Stimulated activated CD8-positive, alpha-beta memory T cell treated with anti-CD3 and anti-CD28 coated beads, Interleukin-12 subunit alpha, Interleukin-12 subunit beta, amount 100 ng/mL, for 24 hours (primary cell): ENCODE measurements around the gene STK40.

Source experiments
- DNase-seq: peaks from one replicate; pipeline ENCODE4 v3.0.0-alpha.2; 2020; ENCODE audit errors: extremely low read depth

Gene STK40

GRCh38 chr1:36343651-36344394 is 41.9 kb downstream of the STK40 start:
- DNase-seq: no peak

DNA sequence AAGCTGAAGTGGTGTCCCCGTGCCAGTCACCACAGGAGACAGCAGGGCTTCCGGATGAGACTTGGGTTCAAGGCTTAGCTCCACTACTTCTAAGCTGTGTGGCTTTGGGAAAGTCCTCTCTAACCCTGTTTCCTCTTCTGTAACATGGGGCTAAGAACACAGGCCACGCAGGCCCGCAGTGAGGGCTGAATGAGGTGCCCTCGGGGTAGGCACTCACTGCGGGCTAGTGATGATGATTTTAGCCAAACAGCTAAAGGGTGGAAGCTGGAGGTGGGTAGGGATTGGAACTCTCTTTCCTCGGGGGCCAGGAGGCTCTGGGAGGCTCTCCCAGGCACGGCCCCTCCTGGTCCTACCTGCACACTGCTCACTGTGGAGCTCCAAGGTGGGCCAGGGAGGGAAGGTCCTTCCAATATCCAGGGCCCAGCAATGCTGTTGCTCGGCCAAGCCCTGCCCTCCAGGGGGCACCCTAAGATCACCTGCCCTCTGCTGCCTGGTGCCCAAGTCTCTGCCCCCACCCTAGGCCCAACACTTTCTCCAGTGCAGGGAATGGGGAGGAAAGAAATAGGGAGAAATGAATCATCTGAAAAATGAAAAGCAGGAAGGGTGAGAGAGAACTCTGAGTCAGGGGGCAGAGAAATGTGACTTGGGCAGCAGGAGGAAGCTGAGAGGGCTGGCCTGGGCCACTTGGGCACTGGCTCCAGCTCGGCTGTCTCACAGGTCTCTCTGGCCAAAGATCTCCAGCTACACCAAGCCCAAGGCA is 43.1 kb downstream of the STK40 start:
- DNase-seq: no peak

GRCh38 chr1:36341626-36342320 is 44.0 kb downstream of the STK40 start:
- no peak for DNase-seq

DNA sequence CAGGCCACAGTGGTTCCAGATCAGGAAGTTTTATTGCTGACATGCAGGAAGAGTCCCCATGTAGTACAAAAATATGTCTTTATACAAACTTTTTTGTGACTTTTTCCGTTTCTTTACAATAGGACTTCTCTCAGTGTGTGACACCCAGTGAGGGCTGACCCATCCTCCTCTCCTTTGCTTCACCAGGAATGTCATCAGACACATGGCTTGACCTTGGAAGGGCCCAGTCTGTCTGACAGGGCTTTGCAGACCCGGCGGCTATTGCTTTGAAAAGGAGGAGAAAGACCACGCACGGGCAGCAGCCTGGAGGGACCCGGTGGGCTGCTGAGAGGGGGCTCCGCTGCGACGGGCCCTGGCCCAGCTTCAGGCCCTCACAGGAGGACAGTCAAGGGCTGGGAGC is 46.1 kb downstream of the STK40 start:
- DNase-seq: no peak

DNA sequence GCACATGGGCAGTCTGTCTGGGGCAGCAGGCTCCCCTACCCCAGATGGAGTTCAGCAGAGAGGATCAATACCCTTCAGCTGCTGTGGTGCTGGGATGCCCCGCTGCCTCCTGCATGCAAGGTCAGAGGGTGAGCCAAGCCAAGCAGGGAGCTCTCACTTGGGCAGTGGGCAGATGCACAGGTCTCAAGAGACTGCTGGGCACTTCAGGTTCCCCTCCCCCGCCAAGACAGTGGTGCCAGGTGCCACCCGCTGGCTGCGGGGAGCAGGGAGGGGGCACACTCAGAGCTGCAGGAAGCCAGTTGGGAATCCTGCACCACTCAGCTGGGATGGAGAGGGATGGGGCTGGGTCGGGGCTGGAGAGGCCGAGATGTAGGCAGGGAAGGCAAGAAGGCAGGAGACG is 46.5 kb downstream of the STK40 start:
- DNase-seq: no peak

- DNase-seq: no peak
These were observed 47.9 kb downstream of the STK40 start for GRCh38 chr1:36337830-36338229.

DNA sequence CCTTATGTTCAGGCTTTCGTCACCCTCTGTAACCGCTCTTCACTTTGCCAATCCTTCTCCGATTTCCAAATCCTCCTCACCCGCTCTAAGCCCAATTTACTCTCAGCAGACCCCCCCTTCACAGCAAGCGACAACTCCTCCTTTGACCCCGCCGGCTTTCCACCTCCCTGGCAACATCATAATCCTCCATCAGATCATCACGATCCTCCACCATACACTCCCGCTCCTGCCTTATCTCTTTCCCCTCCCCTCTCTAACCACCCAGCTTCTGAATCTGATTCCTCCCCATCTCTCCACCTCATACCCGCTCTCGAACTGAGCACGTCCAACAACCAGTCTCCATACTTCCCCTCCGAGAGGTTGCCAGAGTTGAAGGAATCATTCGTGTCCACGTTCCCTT is 54.8 kb downstream of the STK40 start:
- DNase-seq: no peak

- DNase-seq: no peak
These were observed 55.9 kb downstream of the STK40 start for GRCh38 chr1:36329817-36330216.

DNA sequence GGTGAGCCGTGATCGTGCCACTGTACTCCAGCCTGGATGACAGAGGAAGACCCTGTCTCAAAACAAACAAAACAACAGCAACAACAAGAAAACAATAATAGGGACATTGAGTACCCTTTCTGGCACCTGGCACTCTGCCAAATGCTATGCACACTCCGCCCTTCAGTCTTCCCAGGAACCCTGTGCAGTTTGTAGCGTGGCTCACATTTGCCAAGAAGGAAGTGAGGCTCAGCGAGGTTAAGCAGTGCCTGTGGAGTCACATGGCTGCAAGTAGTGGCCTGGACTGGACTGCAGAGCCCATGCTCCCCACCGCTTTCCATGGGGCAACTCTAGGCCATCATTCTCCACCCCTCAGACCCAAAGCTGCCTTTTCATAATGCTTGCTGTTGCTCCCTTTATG is 57.0 kb downstream of the STK40 start:
- no peak for DNase-seq

GRCh38 chr1:36328088-36328480 is 57.6 kb downstream of the STK40 start:
- no peak for DNase-seq

DNA sequence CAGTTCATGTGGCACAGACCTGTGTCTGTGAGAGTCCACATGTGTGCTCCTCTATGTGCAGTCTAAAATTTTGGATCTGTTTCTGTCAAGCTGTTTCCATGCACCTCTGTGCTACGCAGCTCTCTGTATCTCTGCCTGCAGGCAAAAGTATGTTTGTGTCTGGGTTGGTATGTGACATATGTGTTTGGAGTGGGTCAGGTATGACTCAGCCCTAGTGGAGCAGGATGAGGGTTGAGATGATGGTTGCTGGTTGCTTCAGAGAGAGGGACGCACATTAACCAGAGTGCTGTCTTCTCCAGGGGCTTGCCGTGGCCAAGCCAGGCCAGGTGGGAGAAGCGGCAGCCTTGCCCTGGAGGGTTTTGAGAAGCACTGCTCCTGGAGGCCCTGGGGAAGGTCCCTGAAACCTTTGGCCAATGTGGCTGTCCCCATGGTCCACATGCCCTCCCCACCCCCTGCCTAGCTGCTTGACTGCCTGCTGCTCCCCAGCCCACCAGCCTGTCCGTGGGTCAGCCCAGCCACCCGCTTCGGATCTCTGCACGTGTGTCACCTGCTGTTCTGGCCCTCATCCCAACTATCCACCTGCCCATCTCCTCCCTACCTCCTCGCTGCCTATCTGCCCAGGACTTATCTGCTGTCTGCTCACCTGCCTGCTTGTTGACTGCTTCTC is 58.2 kb downstream of the STK40 start:
- no peak for DNase-seq

- DNase-seq: no peak
These were observed 59.2 kb downstream of the STK40 start for GRCh38 chr1:36326499-36326898.

GRCh38 chr1:36324353-36324703 is 61.4 kb downstream of the STK40 start:
- DNase-seq: no peak

DNA sequence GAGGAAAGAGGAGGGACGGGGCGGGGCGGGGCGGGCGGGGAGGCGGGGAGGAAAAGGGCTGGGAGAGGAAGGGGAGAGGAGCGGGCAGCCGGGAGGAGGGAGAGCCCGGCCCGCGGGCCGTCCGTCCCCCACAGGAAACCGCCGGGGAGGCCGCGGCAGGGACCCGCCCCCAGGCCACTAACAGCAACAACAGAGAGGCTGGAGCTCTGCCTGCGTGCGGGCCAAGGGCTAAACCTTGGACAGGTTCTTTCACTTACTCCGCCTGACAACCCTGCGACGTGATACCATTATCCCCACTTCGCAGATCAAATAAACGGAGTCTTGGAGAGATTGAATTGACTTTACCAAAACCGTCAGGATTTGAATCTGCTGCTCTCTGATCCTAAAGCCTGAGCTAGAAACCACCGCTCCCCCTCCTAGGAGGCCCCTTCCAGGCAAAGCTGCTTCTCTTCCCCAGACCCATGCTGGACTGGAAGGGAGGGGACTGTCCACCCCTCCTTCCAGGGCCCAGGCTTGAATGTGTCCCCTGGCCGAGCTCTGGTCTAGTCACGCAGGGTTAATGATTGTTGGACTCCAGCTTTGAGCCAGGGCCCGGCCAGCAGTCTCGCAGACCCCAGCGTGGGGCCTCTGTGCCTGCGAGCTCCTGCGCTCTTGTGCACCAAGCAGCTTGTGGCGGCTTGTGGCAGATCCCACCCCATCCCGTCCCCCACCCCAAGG is 61.9 kb downstream of the STK40 start, which contains the start of gene EVA1B:
EVA1B (minus strand) TSS at position 10 of the 717 bp plus-strand sequence. CDS start 608 bp downstream, outside the sequence.
- DNase-seq: no peak

DNA sequence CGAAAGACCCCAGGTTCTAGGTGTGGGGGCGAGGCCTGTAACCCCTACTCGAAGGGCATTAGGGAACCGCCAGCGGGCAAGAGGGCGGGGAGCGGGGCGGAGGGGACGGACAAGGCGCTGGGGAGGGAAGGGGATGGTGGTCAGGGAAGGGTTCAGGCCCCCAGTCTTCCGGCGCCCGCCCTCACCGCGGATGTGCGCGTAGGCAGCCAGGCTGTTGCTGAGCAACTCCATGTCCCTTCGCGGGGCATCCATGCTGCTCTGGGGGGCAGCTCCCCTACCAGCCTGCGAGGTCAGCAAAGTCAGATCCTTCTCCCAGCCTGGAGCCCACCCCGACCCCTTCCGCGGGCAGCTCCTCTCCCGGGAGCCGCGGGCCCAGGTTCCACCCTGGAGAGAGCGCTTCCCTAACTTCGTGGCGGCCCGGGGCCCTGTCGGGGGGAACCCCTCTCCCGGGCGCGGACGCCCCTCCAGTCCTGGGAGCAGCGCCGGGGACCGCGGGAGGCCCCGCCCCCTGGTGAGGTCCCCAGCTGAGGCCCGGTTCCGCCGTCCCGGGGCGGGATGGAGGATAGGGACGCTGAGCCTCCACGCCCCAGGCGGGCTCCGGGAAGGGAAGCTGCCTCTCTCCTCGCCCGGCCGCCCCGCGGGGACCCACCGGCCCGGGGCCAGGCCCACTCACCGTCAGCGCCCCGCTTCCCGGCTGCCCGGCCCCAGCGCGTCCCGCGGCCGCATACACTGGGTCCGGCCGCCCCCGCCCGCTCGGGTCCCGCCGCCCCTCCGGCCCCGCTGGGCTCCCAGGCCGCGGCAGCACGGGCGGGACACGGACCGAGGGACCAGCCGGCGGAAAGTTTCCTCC is 62.7 kb downstream of the STK40 start:
- no peak for DNase-seq

- DNase-seq: no peak
These were observed 63.5 kb downstream of the STK40 start for GRCh38 chr1:36322041-36322785.

DNA sequence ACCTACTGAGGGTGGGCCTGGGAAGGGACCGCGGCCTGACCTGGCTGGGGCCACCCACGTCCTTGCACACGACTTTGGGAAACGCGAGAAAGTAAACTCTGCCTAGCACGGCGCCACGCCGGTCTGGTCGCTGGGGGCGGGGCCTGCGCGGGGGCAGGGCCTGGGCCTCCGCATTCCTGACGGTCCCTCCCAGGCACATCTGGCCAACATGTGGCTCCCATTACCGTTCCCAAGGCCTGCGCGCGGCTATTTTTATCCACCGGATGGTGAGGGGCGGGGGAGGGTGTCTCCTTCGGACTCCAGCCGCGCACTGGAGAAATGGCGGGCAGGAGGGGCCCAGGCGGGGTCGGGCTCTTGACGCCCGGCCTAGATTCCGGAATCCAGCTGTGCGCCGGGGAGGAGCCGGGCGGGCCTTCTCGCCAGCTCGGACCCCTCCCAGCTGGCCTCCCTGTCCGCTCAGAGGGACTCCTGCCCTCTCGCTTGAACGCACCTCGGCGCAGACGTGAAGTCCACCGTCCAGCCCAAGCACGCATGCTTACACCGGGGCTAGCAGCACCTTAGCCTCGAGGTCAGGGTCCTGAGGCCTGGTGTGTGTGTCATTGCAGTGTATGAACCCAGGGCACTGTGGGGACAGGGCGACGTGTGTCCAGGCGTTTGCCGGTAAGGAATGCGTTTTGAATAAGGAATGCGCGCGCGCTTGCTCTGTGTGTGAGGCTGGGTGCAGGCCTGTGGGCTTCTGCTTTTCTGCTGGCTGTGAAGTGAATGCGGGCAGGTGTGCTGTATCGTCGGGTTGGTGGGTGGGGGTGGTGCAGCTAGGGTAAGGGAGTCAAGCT is 64.4 kb downstream of the STK40 start:
- DNase-seq: no peak

GRCh38 chr1:36320767-36321118 is 65.0 kb downstream of the STK40 start:
- no peak for DNase-seq

- no peak for DNase-seq
These were observed 65.4 kb downstream of the STK40 start for GRCh38 chr1:36320291-36320761.
